Fibroblast of mammary gland (primary cell): Measurements from ENCODE around the gene ASB1.

Source experiments
- DNase-seq: peaks from one replicate; pipeline ENCODE4 v3.0.0-alpha.2; 2010; ENCODE audit warnings: low read depth
- H3K4me3 ChIP-seq: 2 replicates; pipeline ENCODE4 v1.5.1; 2011; ENCODE audit warnings: low read depth, mild to moderate bottlenecking, low read length, moderate library complexity; ENCODE audit not compliant: control insufficient read depth
- TF ChIP-seq, protein P1 (sequence below): conservative IDR thresholded peaks from 2 replicates; pipeline ENCODE4 v1.5.1; 2011; ENCODE audit warnings: low read depth, low read length, inconsistent platforms; ENCODE audit not compliant: control insufficient read depth, insufficient read depth

ASB1 gene

DNA sequence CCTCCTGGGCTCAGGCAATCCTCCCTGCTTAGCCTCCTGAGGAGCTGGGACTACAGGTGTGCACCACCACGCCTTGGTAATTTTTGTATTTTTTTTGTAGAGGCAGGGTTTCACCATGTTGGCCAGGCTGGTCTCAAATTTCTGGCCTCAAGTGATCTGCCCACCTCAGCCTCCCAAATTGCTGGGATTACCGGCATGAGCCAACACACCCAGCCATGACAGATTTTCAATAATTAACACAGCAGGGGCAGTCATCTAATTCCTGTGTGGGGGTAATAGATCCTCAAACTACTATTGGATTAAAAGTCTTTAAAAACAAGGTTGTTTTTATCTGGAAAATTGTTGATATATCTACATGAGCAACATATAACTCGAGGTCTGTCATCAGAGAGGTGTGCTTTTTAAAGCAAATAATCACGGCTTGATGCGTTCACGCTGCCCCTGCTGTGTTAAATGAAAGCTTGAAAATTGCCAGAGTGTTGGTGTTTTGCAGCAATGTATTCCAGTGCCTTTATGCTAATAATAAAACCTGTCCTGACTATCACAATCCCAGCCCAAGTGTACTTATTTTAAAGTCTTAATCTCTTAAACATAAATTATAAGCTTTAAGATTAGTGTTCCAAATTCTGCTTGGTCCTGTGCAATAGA is 35.6 kb upstream of the ASB1 start:
- TF ChIP-seq, protein P1, sequence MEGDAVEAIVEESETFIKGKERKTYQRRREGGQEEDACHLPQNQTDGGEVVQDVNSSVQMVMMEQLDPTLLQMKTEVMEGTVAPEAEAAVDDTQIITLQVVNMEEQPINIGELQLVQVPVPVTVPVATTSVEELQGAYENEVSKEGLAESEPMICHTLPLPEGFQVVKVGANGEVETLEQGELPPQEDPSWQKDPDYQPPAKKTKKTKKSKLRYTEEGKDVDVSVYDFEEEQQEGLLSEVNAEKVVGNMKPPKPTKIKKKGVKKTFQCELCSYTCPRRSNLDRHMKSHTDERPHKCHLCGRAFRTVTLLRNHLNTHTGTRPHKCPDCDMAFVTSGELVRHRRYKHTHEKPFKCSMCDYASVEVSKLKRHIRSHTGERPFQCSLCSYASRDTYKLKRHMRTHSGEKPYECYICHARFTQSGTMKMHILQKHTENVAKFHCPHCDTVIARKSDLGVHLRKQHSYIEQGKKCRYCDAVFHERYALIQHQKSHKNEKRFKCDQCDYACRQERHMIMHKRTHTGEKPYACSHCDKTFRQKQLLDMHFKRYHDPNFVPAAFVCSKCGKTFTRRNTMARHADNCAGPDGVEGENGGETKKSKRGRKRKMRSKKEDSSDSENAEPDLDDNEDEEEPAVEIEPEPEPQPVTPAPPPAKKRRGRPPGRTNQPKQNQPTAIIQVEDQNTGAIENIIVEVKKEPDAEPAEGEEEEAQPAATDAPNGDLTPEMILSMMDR, result no peak
- DNase-seq, result no peak
- H3K4me3 ChIP-seq, result no peak overlapping the region

DNA sequence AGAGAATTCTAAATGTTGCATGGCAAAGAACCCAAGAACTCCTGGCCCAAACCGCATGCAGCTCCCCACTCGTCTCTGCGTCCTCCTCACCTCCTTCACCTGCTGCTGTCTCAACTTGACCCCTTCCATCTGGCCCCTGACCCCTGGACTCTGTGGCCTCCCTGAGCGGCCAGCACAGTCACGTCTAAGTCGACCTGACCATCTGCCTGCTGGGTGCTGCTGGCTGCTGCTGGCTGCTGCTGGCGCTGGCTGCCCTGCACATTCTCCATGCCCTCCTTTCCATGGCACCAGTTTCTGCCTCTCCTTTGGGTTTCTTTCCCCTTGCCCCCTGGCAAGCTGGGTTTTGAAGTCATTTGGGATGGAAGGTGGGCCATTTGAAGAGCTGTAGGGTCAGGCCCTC is 30.1 kb upstream of the ASB1 start:
- TF ChIP-seq, protein P1, result no peak
- DNase-seq, result no peak
- H3K4me3 ChIP-seq, result no peak overlapping the region

DNA sequence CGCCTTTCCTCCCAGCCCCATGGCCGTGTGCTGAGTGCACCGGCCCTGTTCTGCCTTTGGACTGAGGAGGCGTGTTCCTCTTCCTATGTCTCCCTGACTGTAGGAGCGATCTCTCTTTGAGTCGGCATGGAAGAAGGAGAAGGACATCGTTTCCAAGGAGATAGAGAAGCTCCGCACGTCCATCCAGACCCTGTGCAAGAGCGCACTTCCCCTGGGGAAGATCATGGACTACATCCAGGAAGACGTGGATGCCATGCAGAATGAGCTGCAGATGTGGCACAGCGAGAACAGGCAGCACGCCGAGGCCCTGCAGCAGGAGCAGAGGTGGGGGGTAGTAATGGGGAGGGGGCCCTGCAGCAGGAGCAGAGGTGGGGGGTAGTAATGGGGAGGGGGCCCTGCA is 29.4 kb upstream of the ASB1 start:
- no peak for DNase-seq
- no peak overlapping the region for H3K4me3 ChIP-seq
- TF ChIP-seq, protein P1, result no peak

DNA sequence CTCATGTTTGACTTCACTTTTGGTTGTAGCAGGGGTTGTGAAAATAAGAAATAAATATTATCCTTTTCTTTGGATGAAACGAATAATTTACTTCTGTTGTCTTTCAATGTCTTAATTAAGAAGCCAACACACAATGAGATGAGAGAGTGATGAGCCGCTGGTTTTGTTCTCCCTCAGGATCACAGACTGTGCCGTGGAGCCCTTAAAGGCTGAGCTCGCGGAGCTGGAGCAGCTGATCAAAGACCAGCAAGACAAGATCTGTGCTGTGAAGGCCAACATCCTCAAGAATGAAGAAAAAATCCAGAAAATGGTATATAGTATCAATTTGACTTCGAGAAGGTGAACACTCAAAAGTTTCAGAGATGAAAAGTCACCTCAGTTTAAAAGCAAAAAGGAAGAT is 28.1 kb upstream of the ASB1 start:
- TF ChIP-seq, protein P1, result no peak
- no peak for DNase-seq
- no peak overlapping the region for H3K4me3 ChIP-seq

DNA sequence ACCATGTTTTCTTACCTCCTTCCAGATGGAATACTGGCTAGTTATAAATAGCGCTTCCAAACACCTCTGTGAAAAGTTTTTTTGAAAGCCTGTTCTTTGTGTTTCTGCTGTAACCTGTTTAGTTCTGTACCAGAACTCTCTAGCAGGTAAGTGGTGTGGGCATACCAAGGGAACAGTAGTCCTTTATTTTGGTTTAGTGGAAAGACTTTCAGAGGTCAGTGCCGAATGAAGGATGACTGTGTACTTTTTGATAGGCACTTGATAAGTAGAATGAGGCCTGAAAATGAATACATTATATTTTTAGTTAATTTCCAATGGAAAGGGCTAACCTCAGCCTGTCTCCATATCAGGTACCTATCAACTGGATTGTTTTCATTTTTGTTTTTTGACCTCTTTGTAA is 27.6 kb upstream of the ASB1 start:
- H3K4me3 ChIP-seq, result no peak overlapping the region
- TF ChIP-seq, protein P1, result no peak
- no peak for DNase-seq

DNA sequence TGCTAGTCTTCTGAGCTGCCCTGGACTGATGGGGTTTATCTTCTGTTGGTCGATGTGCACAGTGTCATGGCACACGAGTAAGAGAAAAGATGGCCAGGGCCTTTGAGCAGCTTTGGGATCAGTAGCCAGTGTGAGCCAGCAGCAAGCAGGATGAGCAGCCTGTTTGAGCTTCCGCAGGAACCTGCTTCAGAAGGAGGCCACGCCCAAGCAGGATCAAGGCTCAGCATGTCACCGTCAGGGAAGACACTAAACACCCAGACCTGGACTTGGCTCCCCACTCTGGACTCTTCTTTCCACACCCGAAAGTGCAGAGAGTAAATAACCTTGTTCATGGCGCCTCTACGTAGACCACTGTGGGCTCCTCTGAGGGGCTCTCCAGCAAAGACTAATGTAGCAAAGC is 25.2 kb upstream of the ASB1 start:
- no peak overlapping the region for H3K4me3 ChIP-seq
- TF ChIP-seq, protein P1, result no peak
- DNase-seq, result no peak

DNA sequence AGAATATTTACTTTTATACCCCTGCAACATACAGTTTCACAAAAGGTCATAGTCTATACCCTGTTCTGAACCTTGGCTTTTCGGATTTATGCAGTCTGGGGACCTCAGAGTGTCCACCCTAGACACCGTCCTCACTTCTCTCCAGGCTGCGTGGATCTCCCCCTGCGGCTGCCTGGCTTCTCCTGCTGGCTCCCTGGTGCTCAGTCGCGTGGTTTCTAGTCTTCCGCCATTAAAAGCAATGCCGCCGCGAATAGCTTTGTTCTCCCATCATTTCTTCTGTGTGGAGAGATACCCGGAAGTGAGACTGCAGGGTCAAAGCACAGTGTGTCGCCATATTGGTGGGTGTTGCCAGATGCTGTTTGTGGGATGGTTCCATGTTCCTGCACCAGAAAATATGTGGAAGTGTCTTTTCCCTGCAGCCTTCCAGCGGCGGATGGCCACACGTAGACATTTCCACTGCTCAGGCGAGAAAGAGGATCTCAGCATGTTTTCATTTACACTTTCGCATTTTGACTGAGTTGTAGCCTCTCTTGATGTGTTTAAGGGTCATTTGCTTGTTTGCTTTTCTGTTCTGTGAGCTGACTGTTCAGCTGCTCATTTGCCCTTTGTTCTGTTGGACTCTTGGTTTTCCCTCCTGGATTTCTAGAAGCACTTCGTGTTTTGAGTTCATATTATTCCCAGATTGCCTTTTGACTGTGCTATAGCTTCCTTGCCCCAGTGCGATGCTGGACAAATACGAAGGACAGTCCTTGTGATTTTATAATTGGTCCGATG is 22.9 kb upstream of the ASB1 start:
- TF ChIP-seq, protein P1, result no peak
- DNase-seq, result no peak
- no peak overlapping the region for H3K4me3 ChIP-seq
